GM21786 (cell line): ENCODE measurements around the gene ADH5.
"Not testable (repeated sequence)": the region's sequence is repeated elsewhere in the genome, so short reads cannot be mapped to it uniquely, and the experiment has no call there.

Experiments
- ATAC-seq: cut with Tn5 transposase; IDR thresholded peaks from one replicate; pipeline ENCODE4 v1.9.1; 2021; ENCODE audit not compliant: unreplicated experiment

Gene ADH5

GRCh38 chr4:99033956-99034355, 54.6 kb downstream of the ADH5 start:
- ATAC-seq = no peak

GRCh38 chr4:99029852-99030251, 58.7 kb downstream of the ADH5 start:
- no peak for ATAC-seq

GRCh38 chr4:99029018-99029735, 59.4 kb downstream of the ADH5 start:
- peak; percentile 36 for ATAC-seq

GRCh38 chr4:99028187-99028586, 60.4 kb downstream of the ADH5 start:
- ATAC-seq = peak; percentile 46

- no peak for ATAC-seq
Measured at GRCh38 chr4:99027304-99027703, 61.3 kb downstream of the ADH5 start.

GRCh38 chr4:99025506-99025905, 63.1 kb downstream of the ADH5 start:
- ATAC-seq = no peak

GRCh38 chr4:99024481-99025275, 63.9 kb downstream of the ADH5 start:
- no peak for ATAC-seq

GRCh38 chr4:99023800-99024251, 64.8 kb downstream of the ADH5 start:
- not testable (repeated sequence) for ATAC-seq

- ATAC-seq = no peak
Measured at GRCh38 chr4:99022566-99022965, 66.0 kb downstream of the ADH5 start.

- ATAC-seq = no peak
Measured at GRCh38 chr4:99021386-99021785, 67.2 kb downstream of the ADH5 start.
